Spinal cord (tissue), 10 donors: Measurements from ENCODE around the gene STAT4. TPM values are rescaled to one million over a fixed set of nuclear protein-coding genes. Genes with fewer than 3 reads are reported as not detected.
A peak's percentile ranks its signal among the peaks of the same experiment; 100 is the strongest.

Source experiments
- DNase-seq, 6 donors: peaks; one replicate each; pipeline versions ENCODE4 v3.0.0 to v3.0.0-alpha.2; 2013 to 2015; ENCODE audit warnings: low spot score in 6 of 6, low read depth in 4 of 6
- H3K27ac ChIP-seq: one replicate; pipeline ENCODE4 v1.5.1; 2013; ENCODE audit warnings: low read depth, low read length, control low read depth
- H3K27me3 ChIP-seq: one replicate; pipeline ENCODE4 v1.6.1; 2013; ENCODE audit warnings: low read length; ENCODE audit not compliant: control insufficient read depth, insufficient read depth
- H3K36me3 ChIP-seq: one replicate; pipeline ENCODE4 v1.6.1; 2013; ENCODE audit warnings: low read length; ENCODE audit not compliant: control insufficient read depth, insufficient read depth
- H3K4me1 ChIP-seq: one replicate; pipeline ENCODE4 v1.6.1; 2013; ENCODE audit warnings: low read length; ENCODE audit not compliant: control insufficient read depth, insufficient read depth
- H3K4me3 ChIP-seq: one replicate; pipeline ENCODE4 v1.5.1; 2013; ENCODE audit warnings: low read depth, low read length, control low read depth
- H3K9me3 ChIP-seq: one replicate; pipeline ENCODE4 v1.6.1; 2013; ENCODE audit warnings: low read length; ENCODE audit not compliant: control insufficient read depth, insufficient read depth
- WGBS: methylation state at CpG from one replicate; pipeline ENCODE4 v1.1.5; 2013; ENCODE audit warnings: missing lambda C conversion rate; ENCODE audit not compliant: insufficient coverage; 5-methylcytosine and 5-hydroxymethylcytosine counted together
- polyA plus RNA-seq, 2 donors: library from polyadenylated mRNA; unstranded; fragments of 120-200 nt; gene quantifications; one replicate each; pipeline ENCODE4 v1.2.1, GENCODE V29; 2013; ENCODE audit not compliant: insufficient read length in 2 of 2
- total RNA-seq, 2 donors: library from RNA; depleted of rRNA in 1 of 2; stranded (reverse); fragments of 120-200 nt in 1 of 2; fragments of >200 nt in 1 of 2; gene quantifications; one replicate each; pipeline versions ENCODE4 v1.2.3 to v1.2.4, GENCODE V29; 2013 to 2014
- donor health status: healthy.

STAT4 gene
- total and polyA plus RNA-seq, 4 donors: 2.5 to 8.9 (median 7.4) TPM

GRCh38 chr2:191014653-191015020, 136.2 kb downstream of the STAT4 start:
- DNase-seq: no peak
- H3K27me3 ChIP-seq: no peaks in the 10 kb centered on the region
- H3K4me3 ChIP-seq: peak overlapping the region; percentile 57
- no peaks in the 10 kb centered on the region for H3K36me3 ChIP-seq
- no peaks in the 10 kb centered on the region for H3K9me3 ChIP-seq
- H3K4me1 ChIP-seq: peaks cover 15% of the 10 kb centered on the region
- H3K27ac ChIP-seq: peak overlapping the region; percentile 86
- WGBS: 57% methylated on average over 3 of the region's 4 CpGs

GRCh38 chr2:191013932-191014652, 136.7 kb downstream of the STAT4 start, which contains the start of gene STAT1:
Gene STAT1, minus strand, starts transcription at chr2:191014171. Its CDS starts 4,168 bp downstream, at chr2:191010003.
- Histone ChIP-seq H3K4me3 (peak within 1 kb of the TSS; percentile 57), H3K4me1 (peaks cover 15% of the 10 kb centered on the region), H3K36me3 (no peaks in the 10 kb centered on the region), H3K27ac (peak within 1 kb of the TSS; percentile 86), H3K27me3 (no peaks in the 10 kb centered on the region), H3K9me3 (no peaks in the 10 kb centered on the region)
- DNase-seq: peak; percentile 79 to 98 (median 88)
- under 1% methylated on average over 68 of the region's 68 CpGs for WGBS

- Histone ChIP-seq H3K4me3 (peak overlapping the region; percentile 57), H3K27me3 (no peaks in the 10 kb centered on the region), H3K36me3 (no peaks in the 10 kb centered on the region), H3K27ac (peak overlapping the region; percentile 86), H3K4me1 (peaks cover 15% of the 10 kb centered on the region), H3K9me3 (no peaks in the 10 kb centered on the region)
- peak in 2 of 6 donors; percentile 42 to 59 for DNase-seq
- 0% methylated on average over 14 of the region's 14 CpGs for WGBS
These were observed 137.2 kb downstream of the STAT4 start for GRCh38 chr2:191013682-191013931.

- no peak for DNase-seq
- Histone ChIP-seq H3K4me3 (peak overlapping the region; percentile 57), H3K4me1 (peaks cover 15% of the 10 kb centered on the region), H3K27me3 (no peaks in the 10 kb centered on the region), H3K9me3 (no peaks in the 10 kb centered on the region), H3K36me3 (no peaks in the 10 kb centered on the region), H3K27ac (peak overlapping the region; percentile 86)
- WGBS: 15% methylated on average over 9 of the region's 14 CpGs
These were observed 137.7 kb downstream of the STAT4 start for GRCh38 chr2:191012845-191013681.

GRCh38 chr2:191012346-191012745, 138.4 kb downstream of the STAT4 start:
- Histone ChIP-seq H3K9me3 (no peaks in the 10 kb centered on the region), H3K27me3 (no peaks in the 10 kb centered on the region), H3K36me3 (no peaks in the 10 kb centered on the region), H3K4me1 (peaks cover 15% of the 10 kb centered on the region), H3K4me3 (peak overlapping the region; percentile 57), H3K27ac (no peak overlapping the region)
- no peak for DNase-seq
- no CpG with 5 or more reads among the region's 3 CpGs for WGBS

GRCh38 chr2:191010887-191011885, 139.6 kb downstream of the STAT4 start:
- H3K27me3 ChIP-seq: no peaks in the 10 kb centered on the region
- no peak for DNase-seq
- WGBS: 70% methylated on average over 3 of the region's 14 CpGs
- H3K27ac ChIP-seq: no peak overlapping the region
- peaks cover 15% of the 10 kb centered on the region for H3K4me1 ChIP-seq
- no peak overlapping the region for H3K4me3 ChIP-seq
- H3K36me3 ChIP-seq: peaks cover 6% of the 10 kb centered on the region
- no peaks in the 10 kb centered on the region for H3K9me3 ChIP-seq

GRCh38 chr2:191009541-191010374, 141.0 kb downstream of the STAT4 start:
- H3K4me1 ChIP-seq: peaks cover 15% of the 10 kb centered on the region
- H3K36me3 ChIP-seq: peaks cover 12% of the 10 kb centered on the region
- DNase-seq: no peak
- no peaks in the 10 kb centered on the region for H3K9me3 ChIP-seq
- H3K4me3 ChIP-seq: no peak overlapping the region
- H3K27me3 ChIP-seq: no peaks in the 10 kb centered on the region
- WGBS: no CpG with 5 or more reads among the region's 4 CpGs
- H3K27ac ChIP-seq: no peak overlapping the region

GRCh38 chr2:191008286-191008685, 142.5 kb downstream of the STAT4 start:
- no peaks in the 10 kb centered on the region for H3K9me3 ChIP-seq
- H3K27me3 ChIP-seq: no peaks in the 10 kb centered on the region
- DNase-seq: no peak
- peaks cover 11% of the 10 kb centered on the region for H3K4me1 ChIP-seq
- H3K36me3 ChIP-seq: peaks cover 19% of the 10 kb centered on the region
- H3K4me3 ChIP-seq: no peak overlapping the region
- H3K27ac ChIP-seq: no peak overlapping the region
